Erythroblast (primary cell): Measurements from ENCODE around the gene CTSZ.

Experiments
- GATA1 ChIP-seq: IDR thresholded peaks from 2 replicates; pipeline ENCODE4 v1.6.1; 2011; ENCODE audit warnings: low read depth, mild to moderate bottlenecking, control low read depth, low read length, moderate library complexity
- POLR2A ChIP-seq: IDR thresholded peaks from 2 replicates; pipeline ENCODE4 v1.6.1; 2011; ENCODE audit warnings: mild to moderate bottlenecking, low read length

DNA sequence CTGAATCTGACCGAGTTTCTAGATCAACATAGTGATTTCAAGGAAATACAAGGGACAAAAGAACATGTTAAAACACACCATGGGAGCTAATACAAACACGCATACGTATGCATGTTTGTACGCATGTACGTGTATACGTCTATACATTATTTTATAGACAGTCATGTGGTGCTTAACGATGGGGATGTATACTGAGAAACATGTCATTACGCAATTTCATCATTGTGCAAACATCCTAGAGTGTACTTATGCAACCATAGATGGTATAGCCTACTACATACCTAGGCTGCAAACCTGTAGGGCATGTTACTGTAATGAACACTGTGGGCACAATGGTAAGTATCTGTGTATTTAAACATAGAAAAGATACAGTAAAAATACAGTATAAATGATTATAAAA lies 51.0 kb downstream of the CTSZ start:
- TF ChIP-seq POLR2A: no peak
- no peak for TF ChIP-seq GATA1
